Panc1 (cell line): ENCODE measurements around the gene ZFX. TPM values are rescaled to one million over a fixed set of nuclear protein-coding genes. Genes with fewer than 3 reads are reported as not detected.

Experiments used
- ATAC-seq: fragments of 200-7000 bp; cut with Tn5 transposase; 2 replicates; pipeline ENCODE4 v1.9.1; 2020; ENCODE audit warnings: mild to moderate bottlenecking, moderate library complexity
- BruUV-seq: library from RNA; stranded (reverse); fragments of 400-500 nt; replicated peaks from 2 replicates; lab custom pipeline; 2021; lab: Mats Ljungman, UMichigan
- CTCF ChIA-PET: fragments of 300-600 bp; sonication (Branson Sonifier 250); formaldehyde crosslinking; loops from one replicate; lab custom pipeline; 2022; ENCODE audit warnings: antibody characterized with exemption; lab: Charles Lee
- POLR2A ChIA-PET: fragments of 300-600 bp; sonication (Branson Sonifier 250); formaldehyde crosslinking; loops from one replicate; lab custom pipeline; 2022; ENCODE audit warnings: antibody characterized with exemption; lab: Charles Lee
- DNase-seq: peaks from one replicate; pipeline ENCODE4 v3.0.0-alpha.2; 2010; ENCODE audit warnings: low read depth, low spot score
- H3K27ac ChIP-seq: 2 replicates; pipeline ENCODE4 v1.5.1; 2011; ENCODE audit warnings: mild to moderate bottlenecking, low read length, inconsistent platforms
- H3K27me3 ChIP-seq: fragments of 200-500 bp; sonication (Bioruptor generic); 2 replicates; pipeline ENCODE4 v1.6.0; 2014; ENCODE audit warnings: low read length, inconsistent platforms; ENCODE audit not compliant: control insufficient read depth, insufficient read depth
- H3K36me3 ChIP-seq: fragments of 200-500 bp; sonication (Bioruptor generic); 2 replicates; pipeline ENCODE4 v1.5.1; 2014; ENCODE audit warnings: inconsistent platforms, mild to moderate bottlenecking, low read length, moderate library complexity; ENCODE audit not compliant: control insufficient read depth, insufficient read depth
- H3K4me1 ChIP-seq: 2 replicates; pipeline ENCODE4 v1.5.1; 2011; ENCODE audit warnings: inconsistent platforms, mild to moderate bottlenecking, low read length, moderate library complexity; ENCODE audit not compliant: control insufficient read depth, insufficient read depth
- H3K4me3 ChIP-seq, 2 experiments: 2 replicates each; pipeline ENCODE4 v1.5.1; 2011 to 2012; ENCODE audit warnings: low read depth in 2 of 2, low read length in 2 of 2, mild to moderate bottlenecking in 2 of 2, inconsistent platforms in 1 of 2, moderate library complexity in 1 of 2
- H3K9me3 ChIP-seq: fragments of 200-500 bp; sonication (Bioruptor generic); 2 replicates; pipeline ENCODE4 v1.5.1; 2014; ENCODE audit warnings: low read depth, mild to moderate bottlenecking, inconsistent platforms, low read length, moderate library complexity; ENCODE audit not compliant: control insufficient read depth, insufficient read depth
- POLR2AphosphoS5 ChIP-seq: IDR thresholded peaks from 2 replicates; pipeline ENCODE4 v1.6.1; 2012; ENCODE audit warnings: mild to moderate bottlenecking, low read depth, low read length, moderate library complexity
- SIN3A ChIP-seq: IDR thresholded peaks from 2 replicates; pipeline ENCODE4 v1.6.1; 2012; ENCODE audit warnings: low read depth, mild to moderate bottlenecking, low read length, moderate library complexity, borderline replicate concordance; ENCODE audit not compliant: insufficient read depth
- TCF7L2 ChIP-seq: IDR thresholded peaks from 2 replicates; pipeline ENCODE4 v1.6.1; 2011; ENCODE audit warnings: mild to moderate bottlenecking, low read depth, low read length, inconsistent platforms
- in situ Hi-C: cut with HindIII; loops from 2 replicates; pipeline ENCODE4 v1.10.0; 2016; ENCODE audit warnings: low sequenced_read_pairs, low pct_unique_long_range_greater_than_20kb
- intact Hi-C: fragments of 100-400 bp; cut with micrococcal nuclease; formaldehyde crosslinking; loops from one replicate; pipeline ENCODE4 v1.10.0; 2022; ENCODE audit not compliant: unreplicated experiment
- total RNA-seq: library from RNA; stranded (reverse); gene quantifications from one replicate; pipeline ENCODE4 v1.2.1, GENCODE V29; 2021; ENCODE audit not compliant: unreplicated experiment
- TF ChIP-seq, protein P1 (sequence below): fragments of 450-650 bp; IDR thresholded peaks from 2 replicates; pipeline ENCODE4 v1.5.1; 2017; ENCODE audit warnings: mild to moderate bottlenecking
- TF ChIP-seq, protein P2 (sequence below), 2 experiments: IDR thresholded peaks; 2 replicates each; pipeline ENCODE4 v1.6.1; 2011 to 2012; ENCODE audit warnings: low read depth in 2 of 2, control low read depth in 1 of 2, low read length in 1 of 2, mild to moderate bottlenecking in 1 of 2, moderate library complexity in 1 of 2; ENCODE audit not compliant: insufficient read depth in 1 of 2

ZFX gene
- total RNA-seq, 1 experiment from 2014 or later, result 38.7 TPM

DNA sequence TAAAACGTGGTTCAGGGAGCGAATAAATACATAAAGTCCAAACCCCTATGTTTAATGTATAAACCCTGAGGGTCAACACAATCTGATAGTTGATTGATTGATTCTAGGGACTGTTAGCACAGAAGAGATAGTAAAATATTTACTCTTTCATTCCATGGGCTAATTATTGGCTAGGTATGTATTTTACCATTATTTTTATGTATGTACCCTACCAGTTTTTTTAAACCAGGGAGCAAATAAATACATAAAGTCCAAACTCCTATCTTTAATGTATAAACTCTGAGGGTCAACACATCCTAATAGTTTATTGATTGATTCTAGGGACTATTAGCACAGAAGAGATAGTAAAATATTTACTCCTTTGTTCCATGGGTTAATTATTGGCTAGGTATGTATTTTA is 40.0 kb downstream of the ZFX start:
- Histone ChIP-seq H3K27ac (no peak overlapping the region), H3K4me3 (no peak overlapping the region), H3K9me3 (no peaks in the 10 kb centered on the region), H3K27me3 (no peaks in the 10 kb centered on the region), H3K4me1 (peaks cover 2% of the 10 kb centered on the region; the same call in 1 of the 2 replicates), H3K36me3 (no peaks in the 10 kb centered on the region; the same call in 1 of the 2 replicates)
- BruUV-seq, result no TSS peak
- no peak for TF ChIP-seq SIN3A
- ChIA-PET CTCF (no interaction called here), POLR2A (no interaction called here)
- no peak for ATAC-seq
- in situ Hi-C loops, result no loop called here
- no peak for DNase-seq
- intact Hi-C loops, result no loop called here

GRCh38 chrX:24190500-24191156 is 41.1 kb downstream of the ZFX start:
- Histone ChIP-seq H3K36me3 (no peaks in the 10 kb centered on the region), H3K27me3 (no peaks in the 10 kb centered on the region), H3K4me1 (peaks cover 2% of the 10 kb centered on the region; the same call in 1 of the 2 replicates), H3K9me3 (no peaks in the 10 kb centered on the region), H3K27ac (no peak overlapping the region), H3K4me3 (no peak overlapping the region)
- CTCF ChIA-PET, result no interaction called here
- intact Hi-C loops (no loop called here), in situ Hi-C loops (no loop called here)
- TF ChIP-seq, protein P1, sequence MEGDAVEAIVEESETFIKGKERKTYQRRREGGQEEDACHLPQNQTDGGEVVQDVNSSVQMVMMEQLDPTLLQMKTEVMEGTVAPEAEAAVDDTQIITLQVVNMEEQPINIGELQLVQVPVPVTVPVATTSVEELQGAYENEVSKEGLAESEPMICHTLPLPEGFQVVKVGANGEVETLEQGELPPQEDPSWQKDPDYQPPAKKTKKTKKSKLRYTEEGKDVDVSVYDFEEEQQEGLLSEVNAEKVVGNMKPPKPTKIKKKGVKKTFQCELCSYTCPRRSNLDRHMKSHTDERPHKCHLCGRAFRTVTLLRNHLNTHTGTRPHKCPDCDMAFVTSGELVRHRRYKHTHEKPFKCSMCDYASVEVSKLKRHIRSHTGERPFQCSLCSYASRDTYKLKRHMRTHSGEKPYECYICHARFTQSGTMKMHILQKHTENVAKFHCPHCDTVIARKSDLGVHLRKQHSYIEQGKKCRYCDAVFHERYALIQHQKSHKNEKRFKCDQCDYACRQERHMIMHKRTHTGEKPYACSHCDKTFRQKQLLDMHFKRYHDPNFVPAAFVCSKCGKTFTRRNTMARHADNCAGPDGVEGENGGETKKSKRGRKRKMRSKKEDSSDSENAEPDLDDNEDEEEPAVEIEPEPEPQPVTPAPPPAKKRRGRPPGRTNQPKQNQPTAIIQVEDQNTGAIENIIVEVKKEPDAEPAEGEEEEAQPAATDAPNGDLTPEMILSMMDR, result no peak
- TF ChIP-seq POLR2AphosphoS5 (no peak), SIN3A (no peak), TCF7L2 (no peak)
- TF ChIP-seq, protein P2, sequence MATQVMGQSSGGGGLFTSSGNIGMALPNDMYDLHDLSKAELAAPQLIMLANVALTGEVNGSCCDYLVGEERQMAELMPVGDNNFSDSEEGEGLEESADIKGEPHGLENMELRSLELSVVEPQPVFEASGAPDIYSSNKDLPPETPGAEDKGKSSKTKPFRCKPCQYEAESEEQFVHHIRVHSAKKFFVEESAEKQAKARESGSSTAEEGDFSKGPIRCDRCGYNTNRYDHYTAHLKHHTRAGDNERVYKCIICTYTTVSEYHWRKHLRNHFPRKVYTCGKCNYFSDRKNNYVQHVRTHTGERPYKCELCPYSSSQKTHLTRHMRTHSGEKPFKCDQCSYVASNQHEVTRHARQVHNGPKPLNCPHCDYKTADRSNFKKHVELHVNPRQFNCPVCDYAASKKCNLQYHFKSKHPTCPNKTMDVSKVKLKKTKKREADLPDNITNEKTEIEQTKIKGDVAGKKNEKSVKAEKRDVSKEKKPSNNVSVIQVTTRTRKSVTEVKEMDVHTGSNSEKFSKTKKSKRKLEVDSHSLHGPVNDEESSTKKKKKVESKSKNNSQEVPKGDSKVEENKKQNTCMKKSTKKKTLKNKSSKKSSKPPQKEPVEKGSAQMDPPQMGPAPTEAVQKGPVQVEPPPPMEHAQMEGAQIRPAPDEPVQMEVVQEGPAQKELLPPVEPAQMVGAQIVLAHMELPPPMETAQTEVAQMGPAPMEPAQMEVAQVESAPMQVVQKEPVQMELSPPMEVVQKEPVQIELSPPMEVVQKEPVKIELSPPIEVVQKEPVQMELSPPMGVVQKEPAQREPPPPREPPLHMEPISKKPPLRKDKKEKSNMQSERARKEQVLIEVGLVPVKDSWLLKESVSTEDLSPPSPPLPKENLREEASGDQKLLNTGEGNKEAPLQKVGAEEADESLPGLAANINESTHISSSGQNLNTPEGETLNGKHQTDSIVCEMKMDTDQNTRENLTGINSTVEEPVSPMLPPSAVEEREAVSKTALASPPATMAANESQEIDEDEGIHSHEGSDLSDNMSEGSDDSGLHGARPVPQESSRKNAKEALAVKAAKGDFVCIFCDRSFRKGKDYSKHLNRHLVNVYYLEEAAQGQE (IDR thresholded peaks at IDR 0.05; ENCODE audit: insufficient read depth in 1 of 2, low read depth in 2 of 2, low read length in 1 of 2), result no peak
- POLR2A ChIA-PET, result no interaction called here
- DNase-seq, result no peak
- ATAC-seq, result no peak
- no TSS peak for BruUV-seq

- ChIA-PET CTCF (no interaction called here), POLR2A (no interaction called here)
These were observed 47.0 kb downstream of the ZFX start for GRCh38 chrX:24196509-24196908.

More at GRCh38 chrX:24196509-24196908, 47.0 kb downstream of the ZFX start:
- Histone ChIP-seq H3K36me3 (no peaks in the 10 kb centered on the region), H3K4me1 (0 out of 2 replicates have a peak, but pooled peaks cover 2% of the 10 kb centered on the region), H3K9me3 (no peaks in the 10 kb centered on the region), H3K27me3 (no peaks in the 10 kb centered on the region), H3K4me3 (no peak overlapping the region), H3K27ac (no peak overlapping the region)
- BruUV-seq, result no TSS peak
- no peak for ATAC-seq
- in situ Hi-C loops, result no loop called here
- DNase-seq, result no peak
- TF ChIP-seq TCF7L2 (no peak), SIN3A (no peak), POLR2AphosphoS5 (no peak)
- TF ChIP-seq, protein P1, result no peak
- TF ChIP-seq, protein P2 (IDR thresholded peaks at IDR 0.05; ENCODE audit: insufficient read depth in 1 of 2, low read depth in 2 of 2, low read length in 1 of 2), result no peak
- intact Hi-C loops, result no loop called here
